PC-3 (cell line): ENCODE measurements around the gene KCNK5. TPM values are rescaled to one million over a fixed set of nuclear protein-coding genes. Genes with fewer than 3 reads are reported as not detected.

ENCODE experiments used
- ATAC-seq: fragments of 200-7000 bp; cut with Tn5 transposase; 2 replicates; pipeline ENCODE4 v1.9.1; 2020; ENCODE audit warnings: mild to moderate bottlenecking, moderate library complexity
- BruUV-seq: library from RNA; stranded (reverse); fragments of 400-500 nt; replicated peaks from 2 replicates; lab custom pipeline; 2021; lab: Mats Ljungman, UMichigan
- CTCF ChIA-PET: fragments of 300-600 bp; sonication (Branson Sonifier 250); formaldehyde crosslinking; loops from one replicate; lab custom pipeline; 2022; ENCODE audit warnings: antibody characterized with exemption; lab: Charles Lee
- POLR2A ChIA-PET: fragments of 300-600 bp; sonication (Branson Sonifier 250); formaldehyde crosslinking; loops from one replicate; lab custom pipeline; 2022; ENCODE audit warnings: antibody characterized with exemption; ENCODE audit not compliant: unreplicated experiment; lab: Charles Lee
- DNase-seq: peaks from one replicate; pipeline ENCODE4 v3.0.0-alpha.2; 2015
- H2AFZ ChIP-seq: fragments of 300-600 bp; sonication (generic); 2 replicates; pipeline ENCODE4 v1.6.0; 2016; ENCODE audit warnings: antibody characterized with exemption, low read length
- H3F3A ChIP-seq: fragments of 300-600 bp; sonication (generic); one replicate; pipeline ENCODE4 v1.6.0; 2017; ENCODE audit warnings: antibody characterized with exemption, low read length, control low read depth, mild to moderate bottlenecking; ENCODE audit not compliant: unreplicated experiment
- H3K27ac ChIP-seq: fragments of 300-600 bp; sonication (generic); 2 replicates; pipeline ENCODE4 v1.5.1; 2016; ENCODE audit warnings: mild to moderate bottlenecking, low read length
- H3K27me3 ChIP-seq: fragments of 300-600 bp; sonication (generic); 2 replicates; pipeline ENCODE4 v1.6.1; 2016; ENCODE audit warnings: low read length, mixed read lengths
- H3K36me3 ChIP-seq: fragments of 300-600 bp; sonication (generic); 2 replicates; pipeline ENCODE4 v1.6.1; 2016; ENCODE audit warnings: low read depth, mixed run types, low read length, mixed read lengths
- H3K4me1 ChIP-seq: fragments of 300-600 bp; sonication (generic); 2 replicates; pipeline ENCODE4 v1.5.1; 2016; ENCODE audit warnings: low read length; ENCODE audit not compliant: insufficient read depth
- H3K4me2 ChIP-seq: fragments of 300-600 bp; sonication (generic); 2 replicates; pipeline ENCODE4 v1.6.0; 2016; ENCODE audit warnings: low read length
- H3K4me3 ChIP-seq: fragments of 300-600 bp; sonication (generic); 2 replicates; pipeline ENCODE4 v1.5.1; 2016; ENCODE audit warnings: mild to moderate bottlenecking, low read length, mixed read lengths
- H3K79me2 ChIP-seq: fragments of 300-600 bp; sonication (generic); 2 replicates; pipeline ENCODE4 v1.6.1; 2017; ENCODE audit warnings: low read length, mixed read lengths
- H3K9ac ChIP-seq: fragments of 300-600 bp; sonication (generic); 2 replicates; pipeline ENCODE4 v1.6.0; 2016; ENCODE audit warnings: mild to moderate bottlenecking, low read length
- H3K9me2 ChIP-seq: fragments of 300-600 bp; sonication (generic); replicated peaks from 2 replicates; pipeline ENCODE4 v1.6.1; 2016; ENCODE audit warnings: mixed run types, low read length, mixed read lengths
- H3K9me3 ChIP-seq: fragments of 300-600 bp; sonication (generic); 2 replicates; pipeline ENCODE4 v1.6.1; 2016; ENCODE audit warnings: low read length, mixed read lengths
- H4K20me1 ChIP-seq: fragments of 300-600 bp; sonication (generic); 2 replicates; pipeline ENCODE4 v1.6.1; 2016; ENCODE audit warnings: low read length, mixed read lengths
- CTCF ChIP-seq: fragments of 300-600 bp; sonication (generic); conservative IDR thresholded peaks from 2 replicates; pipeline ENCODE4 v1.5.1; 2017; ENCODE audit warnings: antibody characterized with exemption, low read depth, mild to moderate bottlenecking, low read length
- EZH2 ChIP-seq: fragments of 300-600 bp; sonication (generic); IDR thresholded peaks from one replicate; pipeline ENCODE4 v1.6.1; 2017; ENCODE audit warnings: antibody characterized with exemption, mild to moderate bottlenecking, low read length; ENCODE audit not compliant: unreplicated experiment
- EZH2phosphoT487 ChIP-seq: fragments of 300-600 bp; sonication (generic); IDR thresholded peaks from 2 replicates; pipeline ENCODE4 v1.6.1; 2018; ENCODE audit warnings: mild to moderate bottlenecking, antibody characterized with exemption, low read length, borderline replicate concordance
- intact Hi-C: fragments of 100-400 bp; cut with micrococcal nuclease; formaldehyde crosslinking; loops from 2 replicates; pipeline ENCODE4 v1.9.0; 2023
- total RNA-seq: library from RNA; depleted of rRNA; stranded (reverse); fragments of >200 nt; gene quantifications from 2 replicates; pipeline ENCODE4 v1.2.3, GENCODE V29; 2014

KCNK5 gene
- total RNA-seq, 1 experiment from 2014 or later, result 3.5 TPM

- ChIA-PET POLR2A (interaction anchor here (0.7 kb wide), 1 partner anchor 407 kb away, joined by 4 read pairs; no protein-coding TSS in a partner anchor), CTCF (no interaction called here)
- no peak overlapping the region for H3K4me2 ChIP-seq
Observed at GRCh38 chr6:39218868-39219567, 10.3 kb downstream of the KCNK5 start.

GRCh38 chr6:39217177-39217864 is 12.0 kb downstream of the KCNK5 start:
- no peak for DNase-seq
- Histone ChIP-seq H3K9me2 (no peaks in the 10 kb centered on the region), H3K9ac (no peak overlapping the region), H3K27ac (no peak overlapping the region), H3F3A (no peaks in the 10 kb centered on the region), H3K4me1 (peaks cover 20% of the 10 kb centered on the region), H3K36me3 (no peaks in the 10 kb centered on the region), H3K79me2 (no peaks in the 10 kb centered on the region), H3K27me3 (no peaks in the 10 kb centered on the region), H2AFZ (no peak overlapping the region), H3K9me3 (no peaks in the 10 kb centered on the region), H4K20me1 (no peaks in the 10 kb centered on the region), H3K4me2 (no peak overlapping the region), H3K4me3 (no peak overlapping the region)
- no peak for ATAC-seq
- no TSS peak for BruUV-seq
- ChIA-PET POLR2A (interaction anchor here (0.6 kb wide), 1 partner anchor 35 kb away, joined by 7 read pairs; no protein-coding TSS in a partner anchor), CTCF (interaction anchor here (0.7 kb wide), 1 partner anchor 17 kb away, joined by 10 read pairs; no protein-coding TSS in a partner anchor)
- no peak for TF ChIP-seq EZH2
- no peak for TF ChIP-seq CTCF
- TF ChIP-seq EZH2phosphoT487, result no peak
- intact Hi-C loops, result no loop called here

More at GRCh38 chr6:39218868-39219567, 10.3 kb downstream of the KCNK5 start:
- Histone ChIP-seq H3K4me3 (no peak overlapping the region), H3K36me3 (no peaks in the 10 kb centered on the region), H3K79me2 (no peaks in the 10 kb centered on the region), H3K4me1 (peaks cover 20% of the 10 kb centered on the region), H3K9me3 (no peaks in the 10 kb centered on the region), H3K27ac (no peak overlapping the region), H3K9me2 (no peaks in the 10 kb centered on the region), H4K20me1 (no peaks in the 10 kb centered on the region), H3F3A (no peaks in the 10 kb centered on the region), H3K27me3 (peaks cover 4% of the 10 kb centered on the region; the same call in 1 of the 2 replicates), H2AFZ (no peak overlapping the region), H3K9ac (no peak overlapping the region)
- BruUV-seq, result no TSS peak
- intact Hi-C loops, result no loop called here
- TF ChIP-seq CTCF (no peak), EZH2phosphoT487 (no peak)
- ATAC-seq (no peak), DNase-seq (no peak)
